Astrocyte of the cerebellum (primary cell): ENCODE measurements around the gene DNTTIP2.
A peak's percentile ranks its signal among the peaks of the same experiment; 100 is the strongest.

Experiments used
- DNase-seq: peaks from one replicate; pipeline ENCODE4 v3.0.0-alpha.2; 2011; ENCODE audit warnings: low read depth
- H3K4me3 ChIP-seq: 2 replicates; pipeline ENCODE4 v1.5.1; 2011; ENCODE audit warnings: mild to moderate bottlenecking, low read depth, low read length, moderate library complexity
- CTCF ChIP-seq: IDR thresholded peaks from 2 replicates; pipeline ENCODE4 v1.5.1; 2012; ENCODE audit warnings: low read length, low read depth, moderate library complexity, mild to moderate bottlenecking; ENCODE audit errors: missing control alignments
- in situ Hi-C: cut with HindIII; loops from 2 replicates; pipeline ENCODE4 v1.10.0; 2017; ENCODE audit warnings: low sequenced_read_pairs

Gene DNTTIP2

DNA sequence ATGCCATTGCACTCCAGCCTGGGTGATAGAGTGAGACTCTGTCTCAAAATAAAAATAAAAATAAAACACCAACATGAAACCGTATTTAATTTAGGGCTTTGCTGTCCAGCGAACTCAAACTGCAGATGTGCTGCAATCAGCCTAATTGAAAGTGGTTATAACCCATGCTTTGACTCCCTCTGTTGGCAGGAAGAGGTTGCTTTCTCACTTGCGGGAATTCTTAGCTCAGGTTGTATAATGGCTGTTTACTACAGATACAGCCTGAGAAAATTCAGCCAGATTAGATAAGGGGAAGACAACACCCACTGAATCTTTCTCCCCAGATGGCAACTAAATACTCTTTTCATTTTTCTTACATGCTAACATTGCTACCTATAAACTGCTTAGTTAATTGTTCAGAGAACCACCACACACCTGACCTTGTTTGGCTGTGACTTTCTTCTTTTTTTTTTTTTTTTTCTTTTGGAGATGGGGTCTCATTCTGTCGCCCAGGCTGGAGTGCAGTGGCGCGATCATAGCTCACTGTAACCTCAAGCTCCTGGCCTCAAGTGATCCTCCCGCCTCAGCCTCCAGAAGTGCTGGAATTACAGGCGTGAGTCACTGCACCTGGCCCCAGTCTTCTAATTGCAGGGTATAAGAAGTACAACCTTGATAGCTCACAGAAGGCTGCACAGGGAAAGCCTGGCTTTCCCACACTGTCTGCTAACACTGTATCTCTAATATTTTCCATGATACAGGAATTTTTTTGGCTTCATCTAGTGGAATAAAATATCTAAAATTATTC, 34.6 kb downstream of the DNTTIP2 start:
- in situ Hi-C loops: loop anchor here (25.0 kb wide), 1 partner anchor 182 kb away; no protein-coding TSS in a partner anchor
- peak; percentile 83 for TF ChIP-seq CTCF
- peak; percentile 73 for DNase-seq
- no peak overlapping the region for H3K4me3 ChIP-seq

DNA sequence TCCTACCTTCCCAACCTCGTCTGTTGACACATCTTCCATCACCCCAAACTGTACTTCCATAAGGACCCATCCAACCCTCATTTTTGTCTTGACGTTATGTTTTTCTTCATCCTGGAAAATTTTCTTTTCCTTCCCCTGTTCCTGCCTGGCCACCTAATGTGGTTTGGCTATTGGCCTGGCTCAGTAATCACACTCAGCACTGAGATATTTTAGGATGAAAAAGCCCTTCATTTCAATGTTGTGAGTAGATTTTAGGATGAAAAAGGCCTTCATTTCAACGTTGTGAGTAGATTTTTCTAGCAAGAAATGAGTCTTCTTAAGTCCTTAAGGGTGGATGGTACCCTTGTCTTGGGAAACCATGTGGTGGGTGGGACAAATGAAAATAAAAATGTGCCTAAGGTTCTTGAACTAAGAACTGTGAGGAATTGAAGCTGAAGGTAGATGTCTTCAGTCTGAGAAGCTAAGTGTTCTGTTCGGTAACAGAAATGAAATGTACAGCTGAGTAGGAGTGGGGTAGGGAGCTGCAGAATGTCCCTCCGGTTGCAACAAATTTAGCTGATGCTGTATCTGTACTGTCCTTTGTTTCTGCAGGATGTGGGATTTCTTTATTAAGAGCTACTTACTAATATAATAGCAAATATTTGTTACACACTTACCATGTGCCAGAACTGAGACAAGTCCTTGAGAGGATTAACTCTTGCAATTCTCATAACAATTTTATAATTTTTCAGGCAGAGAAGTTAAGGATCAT, 36.1 kb downstream of the DNTTIP2 start:
- peak; percentile 45 for DNase-seq
- in situ Hi-C loops: loop anchor here (25.0 kb wide), 1 partner anchor 181 kb away; no protein-coding TSS in a partner anchor
- H3K4me3 ChIP-seq: no peak overlapping the region
- no peak for TF ChIP-seq CTCF

GRCh38 chr1:93841771-93842170, 37.2 kb downstream of the DNTTIP2 start:
- DNase-seq: no peak
- in situ Hi-C loops: loop anchor here (25.0 kb wide), 1 partner anchor 179 kb away; no protein-coding TSS in a partner anchor
- no peak for TF ChIP-seq CTCF

GRCh38 chr1:93840956-93841482, 38.0 kb downstream of the DNTTIP2 start:
- H3K4me3 ChIP-seq: no peak overlapping the region
- no peak for TF ChIP-seq CTCF
- in situ Hi-C loops: loop anchor here (25.0 kb wide), 1 partner anchor 179 kb away; no protein-coding TSS in a partner anchor
- DNase-seq: no peak

More at GRCh38 chr1:93841771-93842170, 37.2 kb downstream of the DNTTIP2 start:
- no peak overlapping the region for H3K4me3 ChIP-seq

DNA sequence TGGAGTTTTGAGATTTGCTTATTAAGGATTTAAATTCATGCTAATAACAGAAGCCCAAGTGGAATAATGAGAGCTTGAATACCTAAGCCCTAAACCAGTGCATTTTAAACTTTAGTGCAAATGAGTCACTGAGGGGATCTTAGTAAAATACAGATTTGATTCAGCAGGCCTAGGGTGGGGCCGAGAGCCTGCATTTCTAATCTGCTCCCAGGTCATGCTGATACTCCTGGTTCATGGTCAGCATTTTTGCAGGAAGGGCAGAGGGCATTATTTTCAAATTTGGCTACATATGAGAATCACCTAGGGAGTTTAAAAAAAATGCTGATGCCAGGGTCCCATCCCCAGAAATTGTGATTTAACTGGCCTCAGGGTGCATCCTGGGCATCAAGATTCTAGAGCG, 39.3 kb downstream of the DNTTIP2 start:
- DNase-seq: no peak
- in situ Hi-C loops: loop anchor here (25.0 kb wide), 1 partner anchor 177 kb away; no protein-coding TSS in a partner anchor
- H3K4me3 ChIP-seq: no peak overlapping the region
- TF ChIP-seq CTCF: no peak

- TF ChIP-seq CTCF: no peak
- no peak overlapping the region for H3K4me3 ChIP-seq
These were observed 39.7 kb downstream of the DNTTIP2 start for GRCh38 chr1:93839307-93839706.

More at GRCh38 chr1:93839307-93839706, 39.7 kb downstream of the DNTTIP2 start:
- in situ Hi-C loops: loop anchor here (25.0 kb wide), 1 partner anchor 177 kb away; no protein-coding TSS in a partner anchor
- no peak for DNase-seq
